ENCODE measurements around the gene MTMR11. TPM values are rescaled to one million over a fixed set of nuclear protein-coding genes. Genes with fewer than 3 reads are reported as not detected.

Gene MTMR11
- total RNA-seq, 1 experiment from 2014 or later: 3.9 TPM

DNA sequence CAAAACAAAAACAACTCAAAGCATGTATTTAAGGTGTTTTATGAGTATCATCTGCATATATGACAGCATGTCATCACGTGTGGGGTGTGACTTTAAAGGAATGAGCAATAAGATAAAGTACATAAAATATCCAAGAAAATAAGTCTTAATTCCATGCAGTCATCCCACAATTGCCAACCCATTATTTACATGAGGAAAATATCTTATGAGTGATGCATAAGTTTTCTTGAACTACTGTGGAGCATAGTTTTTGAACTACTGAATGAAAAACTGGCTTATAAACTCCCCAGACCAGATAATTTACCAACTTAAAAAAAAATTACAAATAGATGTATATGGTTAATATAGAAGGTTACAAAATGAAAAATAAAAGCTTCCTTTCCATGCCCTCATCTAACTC is 29.7 kb upstream of the MTMR11 start:
- Histone ChIP-seq H3K27me3 (ENCODE audit: insufficient read depth, low read length) (no peaks in the 10 kb centered on the region), H4K20me1 (ENCODE audit: control insufficient read depth, insufficient read depth, insufficient read length) (no peaks in the 10 kb centered on the region), H2BK12ac (ENCODE audit: insufficient read length, low read depth, low read length) (no peak overlapping the region), H2BK20ac (ENCODE audit: low read depth, low read length, poor library complexity, severe bottlenecking) (no peak overlapping the region), H3K9ac (ENCODE audit: extremely low read depth, insufficient read length, low read length) (no peak overlapping the region), H2AFZ (ENCODE audit: low read length) (no peak overlapping the region), H2BK15ac (ENCODE audit: low read depth, low read length) (no peak overlapping the region), H4K5ac (ENCODE audit: insufficient read length, low read depth, low read length) (no peak overlapping the region), H3K23me2 (ENCODE audit: insufficient read length, low read depth, low read length, poor library complexity, severe bottlenecking) (no peaks in the 10 kb centered on the region), H3K56ac (ENCODE audit: insufficient read length, low read depth, low read length) (no peak overlapping the region), H3K27ac (ENCODE audit: insufficient read length, low read depth, low read length) (no peak overlapping the region), H3K9me3 (ENCODE audit: control insufficient read depth, low read depth, low read length) (no peaks in the 10 kb centered on the region), H3K79me1 (ENCODE audit: insufficient read depth, low read depth, low read length, poor library complexity, severe bottlenecking) (no peaks in the 10 kb centered on the region), H2AK5ac (ENCODE audit: insufficient read length, low read length) (no peak overlapping the region), H3K23ac (ENCODE audit: insufficient read length, low read depth, low read length) (no peak overlapping the region), H3K4ac (ENCODE audit: low read depth, low read length) (no peak overlapping the region), H3T11ph (ENCODE audit: low read length) (no peak overlapping the region), H3K18ac (ENCODE audit: insufficient read length, low read depth, low read length) (no peak overlapping the region), H3K4me2 (ENCODE audit: insufficient read depth, insufficient read length, low read length) (no peak overlapping the region), H3K4me1 (ENCODE audit: insufficient read depth, low read length) (no peaks in the 10 kb centered on the region), H3K79me2 (ENCODE audit: insufficient read depth, low read length) (no peaks in the 10 kb centered on the region), H4K8ac (replicated peaks; ENCODE audit: insufficient read length, low read depth, low read length) (no peak overlapping the region), H2BK5ac (ENCODE audit: insufficient read length, low read length) (no peak overlapping the region), H4K91ac (ENCODE audit: insufficient read length, low read depth, low read length) (no peak overlapping the region), H3K14ac (ENCODE audit: insufficient read depth, low read length) (no peak overlapping the region), H2BK120ac (ENCODE audit: low read depth, low read length, poor library complexity, severe bottlenecking) (no peak overlapping the region)
- no peak overlapping the region for H3K27ac Mint-ChIP-seq
- no CpG with 5 or more reads among the region's 1 CpG for WGBS (ENCODE audit: extremely low coverage, insufficient read length, low lambda C conversion rate)
- no peaks in the 10 kb centered on the region for H3K4me1 Mint-ChIP-seq
- H3K9me3 Mint-ChIP-seq: no peaks in the 10 kb centered on the region
- H3K27me3 Mint-ChIP-seq (ENCODE audit: low read depth): no peaks in the 10 kb centered on the region
- H3K4me3 Mint-ChIP-seq: no peak overlapping the region
- no peak for DNase-seq
- peaks cover 15 to 51% (median 49%) of the 10 kb centered on the region in 3 experiments; a peak in 6 of 7 replicates for H3K36me3 Mint-ChIP-seq (ENCODE audit: insufficient read depth in 1 of 3, low read depth in 3 of 3)
- TF ChIP-seq, protein P1, sequence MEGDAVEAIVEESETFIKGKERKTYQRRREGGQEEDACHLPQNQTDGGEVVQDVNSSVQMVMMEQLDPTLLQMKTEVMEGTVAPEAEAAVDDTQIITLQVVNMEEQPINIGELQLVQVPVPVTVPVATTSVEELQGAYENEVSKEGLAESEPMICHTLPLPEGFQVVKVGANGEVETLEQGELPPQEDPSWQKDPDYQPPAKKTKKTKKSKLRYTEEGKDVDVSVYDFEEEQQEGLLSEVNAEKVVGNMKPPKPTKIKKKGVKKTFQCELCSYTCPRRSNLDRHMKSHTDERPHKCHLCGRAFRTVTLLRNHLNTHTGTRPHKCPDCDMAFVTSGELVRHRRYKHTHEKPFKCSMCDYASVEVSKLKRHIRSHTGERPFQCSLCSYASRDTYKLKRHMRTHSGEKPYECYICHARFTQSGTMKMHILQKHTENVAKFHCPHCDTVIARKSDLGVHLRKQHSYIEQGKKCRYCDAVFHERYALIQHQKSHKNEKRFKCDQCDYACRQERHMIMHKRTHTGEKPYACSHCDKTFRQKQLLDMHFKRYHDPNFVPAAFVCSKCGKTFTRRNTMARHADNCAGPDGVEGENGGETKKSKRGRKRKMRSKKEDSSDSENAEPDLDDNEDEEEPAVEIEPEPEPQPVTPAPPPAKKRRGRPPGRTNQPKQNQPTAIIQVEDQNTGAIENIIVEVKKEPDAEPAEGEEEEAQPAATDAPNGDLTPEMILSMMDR (conservative IDR thresholded peaks at IDR 0.05): no peak

All from H9 (cell line).